HG02973 (cell line): Measurements from ENCODE around the gene MKLN1.
A peak's percentile ranks its signal among the peaks of the same experiment; 100 is the strongest.
"Not testable (repeated sequence)": the region's sequence is repeated elsewhere in the genome, so short reads cannot be mapped to it uniquely, and the experiment has no call there.

Experiments used
- ATAC-seq: cut with Tn5 transposase; IDR thresholded peaks from one replicate; pipeline ENCODE4 v1.9.1; 2021; ENCODE audit warnings: moderate library complexity; ENCODE audit not compliant: unreplicated experiment

The MKLN1 gene

GRCh38 chr7:131497454-131497853 is 169.8 kb downstream of the MKLN1 start:
- ATAC-seq = no peak

DNA sequence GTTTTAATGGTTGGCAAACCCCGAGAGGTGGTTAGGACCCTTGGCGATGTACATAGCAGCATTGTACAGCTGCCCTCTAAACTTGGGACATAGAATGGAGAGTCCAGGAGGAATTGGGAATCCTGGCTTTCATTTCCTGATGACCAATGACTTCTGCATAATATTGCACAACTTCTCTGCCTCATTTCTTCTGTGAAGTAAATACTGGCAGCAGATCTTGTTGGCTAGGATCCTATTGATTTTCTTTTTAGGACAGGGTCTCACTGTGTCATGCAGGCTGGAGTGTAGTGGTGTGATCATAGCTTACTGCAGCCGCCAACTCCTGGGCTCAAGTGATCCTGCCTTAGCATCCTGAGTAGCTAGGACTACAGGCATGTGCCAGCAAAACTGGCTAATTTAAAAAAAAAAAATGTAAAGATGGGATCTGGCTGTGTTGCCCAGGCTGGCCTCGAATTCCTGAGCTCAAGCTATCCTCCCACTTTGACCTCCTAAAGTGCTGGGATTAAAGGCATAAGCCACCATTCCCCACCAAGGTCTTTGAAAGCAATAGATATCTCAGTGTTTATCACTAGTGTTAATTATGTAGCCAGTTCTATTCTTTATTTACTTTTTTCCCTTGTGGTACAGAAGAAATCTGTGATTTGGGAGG is 170.7 kb downstream of the MKLN1 start:
- ATAC-seq = no peak

GRCh38 chr7:131499801-131500200 is 172.1 kb downstream of the MKLN1 start:
- ATAC-seq = no peak

DNA sequence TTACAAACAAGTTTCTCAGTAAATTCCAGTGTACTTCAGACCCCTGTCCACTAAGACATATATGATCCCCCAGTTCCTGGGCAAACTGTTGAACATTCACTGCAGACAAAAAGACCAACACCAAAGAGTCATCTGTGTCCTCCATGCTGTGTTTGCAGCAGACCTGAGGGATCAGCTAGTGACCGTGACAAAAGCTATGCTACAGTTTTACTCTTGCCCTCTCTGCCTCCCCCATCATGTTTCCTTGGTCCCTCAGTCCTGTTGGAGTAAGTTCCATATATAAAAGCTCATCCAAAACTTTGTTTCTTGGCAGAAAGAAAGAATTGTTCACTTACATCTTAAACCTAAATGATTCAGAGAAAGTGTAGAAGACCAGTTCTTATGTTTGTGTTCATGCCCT is 172.7 kb downstream of the MKLN1 start:
- ATAC-seq = no peak

- ATAC-seq = peak; percentile 77
These were observed 173.7 kb downstream of the MKLN1 start for GRCh38 chr7:131501422-131501821.

DNA sequence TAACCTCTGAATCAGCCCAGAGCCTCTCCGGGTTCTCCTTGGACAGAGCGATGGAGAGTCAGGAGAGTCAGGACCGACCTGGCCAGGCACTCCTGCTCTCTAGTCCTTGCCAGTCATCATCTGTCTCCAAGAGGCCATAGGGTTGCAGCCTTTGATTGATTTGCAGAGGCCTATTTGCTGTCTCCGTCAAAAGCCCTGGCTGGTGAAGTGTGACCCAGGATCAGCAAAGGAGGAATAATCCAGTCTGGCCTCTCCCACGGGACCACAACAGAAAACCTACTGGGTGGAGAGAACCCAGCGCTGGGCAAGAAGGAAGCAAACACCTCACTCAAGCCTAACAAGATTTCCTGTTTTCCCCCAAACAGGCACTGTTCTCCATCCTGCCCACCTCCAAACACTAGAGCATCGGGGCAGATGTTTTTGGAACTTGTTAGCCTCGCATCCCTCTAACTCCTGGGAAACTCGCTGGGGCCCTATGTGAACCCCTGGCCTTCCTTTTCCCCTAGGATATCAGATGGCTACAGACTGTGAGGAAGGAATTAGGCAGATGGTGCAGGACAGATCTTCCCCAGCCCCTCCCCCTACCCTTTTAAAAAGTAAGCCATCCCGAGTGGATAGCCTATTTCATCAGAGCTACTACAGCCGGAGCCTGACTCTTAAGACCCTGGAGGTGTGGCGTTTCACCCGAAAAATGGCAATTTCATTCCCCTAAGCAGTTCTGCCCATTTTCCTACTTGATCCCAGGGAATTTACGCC is 174.4 kb downstream of the MKLN1 start:
- ATAC-seq = no peak

GRCh38 chr7:131502810-131503508 is 175.3 kb downstream of the MKLN1 start:
- ATAC-seq = no peak

GRCh38 chr7:131503639-131504038 is 176.0 kb downstream of the MKLN1 start:
- no peak for ATAC-seq

- no peak for ATAC-seq
These were observed 176.7 kb downstream of the MKLN1 start for GRCh38 chr7:131504157-131504899.

DNA sequence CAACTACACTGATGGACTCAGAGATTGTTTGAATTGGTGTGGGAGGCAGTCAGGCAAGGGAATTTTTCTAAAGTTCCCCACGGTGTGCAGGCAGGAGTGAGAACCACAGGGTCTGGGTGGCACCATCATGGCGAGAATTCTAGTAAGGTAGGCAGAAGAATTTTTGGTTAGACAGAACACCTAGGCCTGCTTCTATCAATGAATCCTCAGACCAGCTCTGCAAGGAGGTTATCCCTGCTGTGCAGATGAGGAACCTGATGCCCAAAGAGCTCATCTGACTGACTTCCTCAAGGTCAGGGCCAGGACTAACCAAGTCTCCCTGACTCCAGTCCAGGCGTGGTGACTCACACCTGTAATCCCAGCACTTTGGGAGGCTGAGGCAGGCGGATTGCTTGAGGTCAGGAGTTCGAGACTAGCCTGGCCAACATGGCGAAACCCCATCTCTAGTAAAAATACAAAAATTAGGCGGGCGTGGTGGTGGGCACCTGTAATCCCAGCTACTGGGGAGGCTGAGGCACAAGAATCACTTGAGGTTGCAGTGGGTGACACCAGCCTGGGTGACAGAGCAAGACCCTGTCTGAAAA is 177.5 kb downstream of the MKLN1 start:
- not testable (repeated sequence) for ATAC-seq

DNA sequence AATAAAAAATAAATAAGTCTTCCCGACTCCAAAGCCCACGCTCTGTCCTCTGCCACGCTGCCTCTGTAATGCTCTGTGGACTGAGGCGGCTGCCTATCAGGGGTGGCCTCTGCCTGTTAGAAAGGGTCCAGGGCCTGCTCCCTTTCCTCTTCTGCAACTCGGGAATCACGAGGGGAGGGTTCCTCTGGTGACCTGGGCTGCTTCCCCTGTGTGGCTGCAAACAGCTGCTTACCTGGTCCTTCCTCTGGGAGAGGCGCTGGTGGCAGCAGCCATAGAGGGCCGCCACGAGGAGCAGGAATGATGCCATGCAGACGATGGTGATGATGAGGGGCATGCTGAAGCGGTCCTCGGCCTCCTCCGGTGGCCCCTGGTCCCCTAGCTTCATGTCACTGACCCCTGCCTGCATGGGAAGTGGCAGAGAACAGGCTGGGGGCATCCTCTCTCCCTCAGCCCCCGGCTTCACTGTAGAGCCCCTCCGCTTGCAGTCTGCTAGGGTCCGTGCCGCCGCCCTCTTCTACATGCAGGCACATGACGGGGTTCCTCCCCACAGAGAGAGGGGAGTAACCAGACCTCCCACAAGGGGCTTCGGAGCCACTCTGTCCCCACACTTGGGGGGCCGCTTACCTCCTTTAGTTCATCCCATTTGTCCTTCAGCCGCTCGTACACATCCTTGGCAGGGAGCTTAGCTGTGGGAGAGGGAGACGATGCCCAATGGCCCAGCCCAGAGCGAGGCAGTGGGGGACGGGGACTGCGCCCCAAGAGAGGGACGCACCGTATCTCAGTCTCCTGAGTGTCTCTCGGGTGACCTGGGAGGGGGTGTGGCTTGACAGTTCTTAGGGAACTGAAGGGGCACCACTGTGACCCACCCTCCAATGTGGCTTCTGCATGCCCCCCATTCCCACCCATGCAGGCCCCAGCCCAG is 178.2 kb downstream of the MKLN1 start:
- ATAC-seq = no peak

DNA sequence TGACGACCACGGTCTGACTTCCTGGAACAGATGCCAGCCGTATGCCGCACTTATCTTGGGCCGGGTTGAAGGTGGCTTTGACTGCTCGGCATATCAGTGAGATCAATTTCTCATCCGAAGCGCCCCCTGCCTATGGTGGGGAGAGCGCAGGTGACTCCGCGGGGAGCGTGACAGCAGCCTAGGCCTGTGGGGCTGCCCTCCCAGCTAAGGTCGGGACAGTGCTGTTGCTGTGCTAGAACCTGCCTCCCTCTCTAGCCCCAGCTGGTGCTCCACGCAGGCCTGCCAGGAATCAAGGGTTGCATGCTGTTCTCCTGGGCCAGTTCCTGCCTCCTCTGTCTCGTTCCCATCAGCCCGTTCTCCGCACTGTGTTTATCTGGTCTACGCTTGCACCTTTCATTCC is 178.9 kb downstream of the MKLN1 start:
- ATAC-seq = no peak

GRCh38 chr7:131507592-131508331 is 180.1 kb downstream of the MKLN1 start:
- peak; percentile 76 for ATAC-seq

- no peak for ATAC-seq
These were observed 181.2 kb downstream of the MKLN1 start for GRCh38 chr7:131508754-131509486.

- ATAC-seq = no peak
These were observed 182.1 kb downstream of the MKLN1 start for GRCh38 chr7:131509781-131510180.

DNA sequence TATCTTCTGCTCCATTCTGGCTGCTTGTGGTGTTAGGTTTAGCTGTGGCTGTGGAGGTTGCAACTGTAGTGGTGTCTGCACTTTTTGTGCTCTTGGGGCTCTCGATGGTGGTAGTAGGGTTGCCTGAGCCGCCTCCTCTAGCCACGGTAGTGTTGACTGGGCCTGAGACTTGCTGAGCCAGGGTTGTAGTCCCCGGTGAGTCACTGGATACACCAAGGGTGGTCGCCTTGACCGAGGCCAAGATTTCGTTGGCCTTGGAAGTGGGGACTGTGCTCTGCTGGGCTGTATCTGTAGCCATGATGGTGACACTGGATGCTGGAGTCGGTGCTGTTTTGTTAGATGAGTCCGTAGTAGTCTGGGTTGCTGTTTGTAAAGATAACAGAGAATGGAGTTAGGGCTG is 183.4 kb downstream of the MKLN1 start:
- no peak for ATAC-seq

DNA sequence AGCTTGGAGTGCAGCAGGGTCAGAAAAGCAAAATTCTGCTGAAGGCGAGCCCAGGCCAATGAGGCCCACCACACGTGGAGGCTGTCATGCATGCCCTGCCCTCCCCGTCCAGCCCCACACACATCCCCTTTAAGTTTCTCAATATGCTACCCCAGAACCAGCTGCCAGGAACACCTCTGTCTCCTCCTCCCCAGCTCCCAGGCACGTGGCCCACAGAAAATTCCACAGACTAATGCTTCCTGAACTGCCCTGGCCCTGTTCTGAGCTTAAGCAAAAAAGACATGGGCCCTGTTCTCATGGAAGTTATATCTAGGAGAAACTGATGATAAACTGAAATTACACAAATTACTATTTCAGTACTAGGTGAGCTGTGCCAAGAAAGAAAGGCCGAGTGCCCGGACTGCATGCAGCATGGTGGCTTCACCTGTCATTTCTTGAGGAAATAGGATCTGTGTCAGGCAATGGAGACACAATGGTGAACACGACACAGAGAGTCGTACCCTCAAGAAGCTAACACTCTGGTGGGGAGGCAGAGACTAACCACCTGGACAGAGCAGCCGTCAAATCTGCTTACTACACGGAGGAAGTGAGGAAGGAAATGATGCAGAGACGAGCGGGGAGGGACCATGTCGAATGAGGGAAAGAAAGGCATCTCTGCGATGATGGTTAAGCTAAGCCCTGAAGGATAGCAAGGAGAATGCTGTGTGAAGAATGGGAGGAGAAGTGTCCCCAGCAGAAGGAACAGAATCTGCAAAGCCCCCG is 184.3 kb downstream of the MKLN1 start:
- no peak for ATAC-seq
